ENCODE results near the gene UTP14C.

UTP14C gene, protein sequence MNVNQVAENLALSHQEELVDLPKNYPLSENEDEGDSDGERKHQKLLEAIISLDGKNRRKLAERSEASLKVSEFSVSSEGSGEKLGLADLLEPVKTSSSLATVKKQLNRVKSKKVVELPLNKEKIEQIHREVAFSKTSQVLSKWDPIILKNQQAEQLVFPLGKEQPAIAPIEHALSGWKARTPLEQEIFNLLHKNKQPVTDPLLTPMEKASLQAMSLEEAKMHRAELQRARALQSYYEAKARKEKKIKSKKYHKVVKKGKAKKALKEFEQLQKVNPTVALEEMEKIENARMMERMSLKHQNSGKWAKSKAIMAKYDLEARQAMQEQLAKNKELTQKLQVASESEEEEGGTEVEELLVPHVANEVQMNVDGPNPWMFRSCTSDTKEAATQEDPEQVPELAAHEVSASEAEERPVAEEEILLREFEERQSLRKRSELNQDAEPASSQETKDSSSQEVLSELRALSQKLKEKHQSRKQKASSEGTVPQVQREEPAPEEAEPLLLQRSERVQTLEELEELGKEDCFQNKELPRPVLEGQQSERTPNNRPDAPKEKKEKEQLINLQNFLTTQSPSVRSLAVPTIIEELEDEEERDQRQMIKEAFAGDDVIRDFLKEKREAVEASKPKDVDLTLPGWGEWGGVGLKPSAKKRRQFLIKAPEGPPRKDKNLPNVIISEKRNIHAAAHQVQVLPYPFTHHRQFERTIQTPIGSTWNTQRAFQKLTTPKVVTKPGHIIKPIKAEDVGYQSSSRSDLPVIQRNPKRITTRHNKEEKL

DNA sequence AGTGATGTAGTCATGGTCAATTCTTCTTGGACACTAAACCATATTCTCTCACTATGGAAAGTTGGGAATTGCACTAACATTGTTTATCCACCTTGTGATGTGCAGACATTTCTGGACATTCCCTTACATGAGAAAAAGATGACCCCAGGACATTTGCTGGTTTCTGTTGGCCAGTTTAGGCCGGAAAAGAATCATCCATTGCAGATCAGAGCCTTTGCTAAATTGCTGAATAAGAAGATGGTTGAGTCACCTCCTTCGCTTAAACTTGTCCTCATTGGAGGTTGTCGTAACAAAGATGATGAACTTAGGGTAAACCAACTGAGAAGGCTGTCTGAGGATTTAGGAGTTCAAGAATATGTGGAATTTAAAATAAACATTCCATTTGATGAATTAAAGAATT lies at the start of gene UTP14C:
UTP14C (plus strand) TSS at position 211 of the 400 bp plus-strand sequence. CDS start 4,114 bp downstream, outside the sequence.
- no peaks in the 10 kb centered on the region for H3K36me3 ChIP-seq (ENCODE audit: control insufficient read depth, insufficient read depth, low read length)
- no peak within 1 kb of the TSS for H3K4me3 ChIP-seq (ENCODE audit: low read depth, low read length)
- no peak within 1 kb of the TSS for H3K27ac ChIP-seq
- H2AFZ ChIP-seq: no peak within 1 kb of the TSS
- no peak within 1 kb of the TSS for H3K4me2 ChIP-seq (ENCODE audit: low read length)
- H3K9ac ChIP-seq: no peak within 1 kb of the TSS
- H3K9me3 ChIP-seq (ENCODE audit: control insufficient read depth, low read length): no peaks in the 10 kb centered on the region
- H3K4me1 ChIP-seq: no peaks in the 10 kb centered on the region
- TF ChIP-seq, protein P1, sequence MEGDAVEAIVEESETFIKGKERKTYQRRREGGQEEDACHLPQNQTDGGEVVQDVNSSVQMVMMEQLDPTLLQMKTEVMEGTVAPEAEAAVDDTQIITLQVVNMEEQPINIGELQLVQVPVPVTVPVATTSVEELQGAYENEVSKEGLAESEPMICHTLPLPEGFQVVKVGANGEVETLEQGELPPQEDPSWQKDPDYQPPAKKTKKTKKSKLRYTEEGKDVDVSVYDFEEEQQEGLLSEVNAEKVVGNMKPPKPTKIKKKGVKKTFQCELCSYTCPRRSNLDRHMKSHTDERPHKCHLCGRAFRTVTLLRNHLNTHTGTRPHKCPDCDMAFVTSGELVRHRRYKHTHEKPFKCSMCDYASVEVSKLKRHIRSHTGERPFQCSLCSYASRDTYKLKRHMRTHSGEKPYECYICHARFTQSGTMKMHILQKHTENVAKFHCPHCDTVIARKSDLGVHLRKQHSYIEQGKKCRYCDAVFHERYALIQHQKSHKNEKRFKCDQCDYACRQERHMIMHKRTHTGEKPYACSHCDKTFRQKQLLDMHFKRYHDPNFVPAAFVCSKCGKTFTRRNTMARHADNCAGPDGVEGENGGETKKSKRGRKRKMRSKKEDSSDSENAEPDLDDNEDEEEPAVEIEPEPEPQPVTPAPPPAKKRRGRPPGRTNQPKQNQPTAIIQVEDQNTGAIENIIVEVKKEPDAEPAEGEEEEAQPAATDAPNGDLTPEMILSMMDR (IDR thresholded peaks at IDR 0.05): no peak
- no peaks in the 10 kb centered on the region for H3K79me2 ChIP-seq
- no peaks in the 10 kb centered on the region for H3K27me3 ChIP-seq (ENCODE audit: control insufficient read depth, insufficient read depth, low read length)

DNA sequence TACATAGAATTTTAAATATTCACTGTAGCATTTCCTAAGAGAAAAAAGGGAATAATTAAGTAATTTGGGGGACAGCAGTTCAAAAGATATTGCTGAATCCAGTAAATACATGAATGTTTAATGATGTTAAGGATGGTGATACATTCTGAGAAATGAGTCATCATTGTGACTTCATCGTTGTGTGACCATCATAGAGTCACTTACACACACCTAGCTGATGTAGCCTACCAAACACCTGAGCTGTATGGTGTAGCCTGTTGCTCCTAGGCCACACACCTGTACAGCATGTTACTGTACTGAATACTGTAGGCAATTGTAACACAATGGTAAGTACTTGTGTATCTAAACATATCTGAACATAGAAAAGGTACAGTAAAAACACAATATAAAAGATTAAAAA lies 48.1 kb upstream of the UTP14C start:
- no peaks in the 10 kb centered on the region for H3K9me3 ChIP-seq (ENCODE audit: control insufficient read depth, low read length)
- H3K27ac ChIP-seq: no peak overlapping the region
- H3K4me1 ChIP-seq: peaks cover 10% of the 10 kb centered on the region
- H3K4me2 ChIP-seq (ENCODE audit: low read length): no peak overlapping the region
- no peaks in the 10 kb centered on the region for H3K27me3 ChIP-seq (ENCODE audit: control insufficient read depth, insufficient read depth, low read length)
- TF ChIP-seq, protein P1 (IDR thresholded peaks at IDR 0.05): no peak
- no peak overlapping the region for H2AFZ ChIP-seq
- H3K9ac ChIP-seq: no peak overlapping the region
- no peaks in the 10 kb centered on the region for H3K36me3 ChIP-seq (ENCODE audit: control insufficient read depth, insufficient read depth, low read length)
- no peak overlapping the region for H3K4me3 ChIP-seq (ENCODE audit: low read depth, low read length)
- H3K79me2 ChIP-seq: no peaks in the 10 kb centered on the region

DNA sequence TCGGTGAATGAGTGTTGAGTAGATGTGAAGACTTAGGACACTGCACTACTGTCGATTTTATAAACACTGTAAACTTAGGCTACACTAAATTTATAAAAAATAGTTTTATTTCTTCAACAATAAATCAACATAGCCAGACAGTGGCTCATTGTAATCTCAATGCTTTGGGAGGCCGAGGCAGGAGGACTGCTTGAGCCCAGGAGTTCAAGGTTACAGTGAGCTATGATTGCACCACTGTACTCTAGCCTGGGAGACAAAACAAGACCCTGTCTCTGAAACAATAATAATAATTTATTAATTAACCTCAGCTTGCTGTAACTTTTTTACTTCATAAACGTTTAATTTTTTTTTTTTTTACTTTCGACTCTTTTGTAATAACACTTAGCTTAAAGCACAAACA lies 47.6 kb upstream of the UTP14C start:
- TF ChIP-seq, protein P1 (IDR thresholded peaks at IDR 0.05): no peak
- Histone ChIP-seq H2AFZ (no peak overlapping the region), H3K27me3 (ENCODE audit: control insufficient read depth, insufficient read depth, low read length) (no peaks in the 10 kb centered on the region), H3K4me3 (ENCODE audit: low read depth, low read length) (no peak overlapping the region), H3K9me3 (ENCODE audit: control insufficient read depth, low read length) (no peaks in the 10 kb centered on the region), H3K4me2 (ENCODE audit: low read length) (no peak overlapping the region), H3K4me1 (peaks cover 11% of the 10 kb centered on the region), H3K79me2 (no peaks in the 10 kb centered on the region), H3K9ac (no peak overlapping the region), H3K27ac (no peak overlapping the region), H3K36me3 (ENCODE audit: control insufficient read depth, insufficient read depth, low read length) (no peaks in the 10 kb centered on the region)

DNA sequence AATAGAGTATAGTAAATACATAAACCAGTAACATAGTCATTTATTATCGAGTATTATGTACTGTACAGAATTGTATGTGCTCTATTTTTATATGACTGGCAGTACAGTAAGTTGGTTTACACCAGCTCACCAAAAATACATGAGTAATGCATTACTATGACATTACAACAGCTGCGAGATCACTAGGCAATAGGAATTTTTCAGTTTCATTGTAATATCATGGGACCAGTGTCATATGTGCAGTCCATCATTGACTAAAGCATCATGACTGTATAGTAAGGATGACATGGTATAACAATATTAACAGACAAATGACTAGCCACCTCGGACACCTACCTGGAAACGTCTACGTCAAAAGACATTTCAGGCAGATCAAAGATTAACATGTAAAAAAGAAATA lies 46.9 kb upstream of the UTP14C start:
- Histone ChIP-seq H3K4me3 (ENCODE audit: low read depth, low read length) (no peak overlapping the region), H3K27me3 (ENCODE audit: control insufficient read depth, insufficient read depth, low read length) (no peaks in the 10 kb centered on the region), H3K79me2 (no peaks in the 10 kb centered on the region), H3K4me2 (ENCODE audit: low read length) (no peak overlapping the region), H3K9me3 (ENCODE audit: control insufficient read depth, low read length) (no peaks in the 10 kb centered on the region), H2AFZ (no peak overlapping the region), H3K9ac (no peak overlapping the region), H3K4me1 (peaks cover 11% of the 10 kb centered on the region), H3K27ac (no peak overlapping the region), H3K36me3 (ENCODE audit: control insufficient read depth, insufficient read depth, low read length) (no peaks in the 10 kb centered on the region)
- TF ChIP-seq, protein P1 (IDR thresholded peaks at IDR 0.05): no peak

Data from parathyroid adenoma (tissue), 2 donors.